ENCODE measurements around the gene HSF5.
A peak's percentile ranks its signal among the peaks of the same experiment; 100 is the strongest.

HSF5 gene

GRCh38 chr17:58380207-58381123, 107.7 kb downstream of the HSF5 start:
- intact Hi-C loops (cut with DNase I), result no loop called here
- peak in 1 of 42 donors; percentile 5 for DNase-seq

- DNase-seq, result no peak
- intact Hi-C loops (cut with DNase I), result no loop called here
These were observed 108.7 kb downstream of the HSF5 start for GRCh38 chr17:58379511-58379824.

- no peak for DNase-seq
- intact Hi-C loops (cut with DNase I), result no loop called here
These were observed 109.3 kb downstream of the HSF5 start for GRCh38 chr17:58378733-58379510.

GRCh38 chr17:58377661-58378060, 110.5 kb downstream of the HSF5 start:
- intact Hi-C loops (cut with DNase I), result no loop called here
- DNase-seq, result no peak

- peak in 8 of 42 donors; percentile 8 to 49 (median 24) for DNase-seq
- intact Hi-C loops (cut with DNase I), result no loop called here
These were observed 111.1 kb downstream of the HSF5 start for GRCh38 chr17:58377093-58377601.

- no peak for DNase-seq
- intact Hi-C loops (cut with DNase I), result no loop called here
These were observed 111.7 kb downstream of the HSF5 start for GRCh38 chr17:58376472-58377000.

- intact Hi-C loops (cut with DNase I), result no loop called here
- no peak for DNase-seq
These were observed 112.4 kb downstream of the HSF5 start for GRCh38 chr17:58375811-58376210.

- intact Hi-C loops (cut with DNase I), result no loop called here
These were observed 113.0 kb downstream of the HSF5 start for GRCh38 chr17:58375256-58375655.

GRCh38 chr17:58373923-58374322, 114.3 kb downstream of the HSF5 start:
- intact Hi-C loops (cut with DNase I), result no loop called here
- no peak for DNase-seq

More at GRCh38 chr17:58375256-58375655, 113.0 kb downstream of the HSF5 start:
- DNase-seq, result no peak

- DNase-seq, result no peak
- intact Hi-C loops (cut with DNase I), result no loop called here
These were observed 115.2 kb downstream of the HSF5 start for GRCh38 chr17:58373003-58373402.

GRCh38 chr17:58371300-58371950, 116.8 kb downstream of the HSF5 start:
- no peak for DNase-seq
- intact Hi-C loops (cut with DNase I), result no loop called here

- intact Hi-C loops (cut with DNase I), result no loop called here
- no peak for DNase-seq
These were observed 117.5 kb downstream of the HSF5 start for GRCh38 chr17:58370716-58371115.

- DNase-seq, result no peak
- intact Hi-C loops (cut with DNase I), result no loop called here
These were observed 117.9 kb downstream of the HSF5 start for GRCh38 chr17:58370309-58370708.
